SK-N-SH treated with all-trans-retinoic acid at 6 μM for 48 hours (cell line): ENCODE results near the gene ARSG.

Experiments used
- ATAC-seq: fragments of 200-7000 bp; cut with Tn5 transposase; 3 replicates; pipeline ENCODE4 v1.9.1; 2020; ENCODE audit warnings: mild to moderate bottlenecking, moderate library complexity
- ARNTL ChIP-seq: fragments of 450-650 bp; formaldehyde crosslinking; IDR thresholded peaks from 2 replicates; pipeline ENCODE4 v1.5.0; 2020; ENCODE audit warnings: low read depth, mild to moderate bottlenecking, moderate library complexity, borderline replicate concordance
- BACH2 ChIP-seq: fragments of 250-450 bp; sonication (Bioruptor Pico); IDR thresholded peaks from 2 replicates; pipeline ENCODE4 v1.9.0; 2021; ENCODE audit warnings: mild to moderate bottlenecking, borderline replicate concordance
- CSDC2 ChIP-seq: fragments of 250-450 bp; sonication (Bioruptor Pico); IDR thresholded peaks from 2 replicates; pipeline ENCODE4 v1.5.0; 2020; ENCODE audit warnings: mild to moderate bottlenecking, moderate library complexity
- ESRRG ChIP-seq: fragments of 250-450 bp; sonication (Bioruptor Pico); IDR thresholded peaks from 2 replicates; pipeline ENCODE4 v1.6.1; 2021; ENCODE audit warnings: mild to moderate bottlenecking
- GLIS3 ChIP-seq: fragments of 250-450 bp; sonication (Bioruptor Pico); IDR thresholded peaks from 2 replicates; pipeline ENCODE4 v1.5.0; 2020; ENCODE audit warnings: mild to moderate bottlenecking, moderate library complexity
- OSR1 ChIP-seq: fragments of 250-450 bp; sonication (Bioruptor Pico); IDR thresholded peaks from 2 replicates; pipeline ENCODE4 v1.8.0; 2022; ENCODE audit warnings: moderate library complexity, mild to moderate bottlenecking, inconsistent platforms
- SNAI2 ChIP-seq: fragments of 250-450 bp; sonication (Bioruptor Pico); IDR thresholded peaks from 2 replicates; pipeline ENCODE4 v1.5.0; 2020; ENCODE audit warnings: mild to moderate bottlenecking, moderate library complexity
- TCF4 ChIP-seq: fragments of 250-450 bp; sonication (Bioruptor Pico); IDR thresholded peaks from 2 replicates; pipeline ENCODE4 v1.8.0; 2021; ENCODE audit warnings: mild to moderate bottlenecking, moderate library complexity, borderline replicate concordance
- TOX ChIP-seq: fragments of 250-450 bp; sonication (Bioruptor Pico); IDR thresholded peaks from 2 replicates; pipeline ENCODE4 v1.8.0; 2021; ENCODE audit warnings: mild to moderate bottlenecking, moderate library complexity, borderline replicate concordance
- ZC3H10 ChIP-seq: fragments of 250-450 bp; sonication (Bioruptor Pico); IDR thresholded peaks from 2 replicates; pipeline ENCODE4 v1.5.1; 2021; ENCODE audit warnings: mild to moderate bottlenecking, moderate library complexity
- ZFP3 ChIP-seq: fragments of 250-450 bp; sonication (Bioruptor Pico); IDR thresholded peaks from 2 replicates; pipeline ENCODE4 v1.5.0; 2020; ENCODE audit warnings: mild to moderate bottlenecking, moderate library complexity
- ZFP30 ChIP-seq: fragments of 450-650 bp; formaldehyde crosslinking; IDR thresholded peaks from 2 replicates; pipeline ENCODE4 v1.5.0; 2022; ENCODE audit warnings: mild to moderate bottlenecking, moderate library complexity
- ZNF565 ChIP-seq: fragments of 450-650 bp; formaldehyde crosslinking; conservative IDR thresholded peaks from 2 replicates; pipeline ENCODE4 v1.5.0; 2020; ENCODE audit warnings: low read depth, mild to moderate bottlenecking, moderate library complexity
- ZNF70 ChIP-seq: fragments of 450-650 bp; formaldehyde crosslinking; IDR thresholded peaks from 2 replicates; pipeline ENCODE4 v1.5.0; 2020; ENCODE audit warnings: mild to moderate bottlenecking, moderate library complexity
- ZNF8 ChIP-seq: fragments of 450-650 bp; formaldehyde crosslinking; IDR thresholded peaks from 2 replicates; pipeline ENCODE4 v1.5.0; 2020; ENCODE audit warnings: mild to moderate bottlenecking, moderate library complexity
- TF ChIP-seq, protein P1 (sequence below): fragments of 250-450 bp; sonication (Bioruptor Pico); IDR thresholded peaks from 2 replicates; pipeline ENCODE4 v1.5.1; 2020; ENCODE audit warnings: low read depth, mild to moderate bottlenecking, moderate library complexity
- TF ChIP-seq, protein P2 (sequence below): fragments of 250-450 bp; sonication (Bioruptor Pico); IDR thresholded peaks from 2 replicates; pipeline ENCODE4 v1.8.0; 2020; ENCODE audit warnings: mild to moderate bottlenecking, moderate library complexity, borderline replicate concordance
- TF ChIP-seq, protein P3 (sequence below): fragments of 250-450 bp; sonication (Bioruptor Pico); IDR thresholded peaks from 2 replicates; pipeline ENCODE4 v1.5.0; 2020; ENCODE audit warnings: mild to moderate bottlenecking, moderate library complexity
- TF ChIP-seq, protein P4 (sequence below): fragments of 250-450 bp; sonication (Bioruptor Pico); IDR thresholded peaks from 2 replicates; pipeline ENCODE4 v1.8.0; 2021; ENCODE audit warnings: low read depth, mild to moderate bottlenecking, moderate library complexity, borderline replicate concordance

Gene ARSG

DNA sequence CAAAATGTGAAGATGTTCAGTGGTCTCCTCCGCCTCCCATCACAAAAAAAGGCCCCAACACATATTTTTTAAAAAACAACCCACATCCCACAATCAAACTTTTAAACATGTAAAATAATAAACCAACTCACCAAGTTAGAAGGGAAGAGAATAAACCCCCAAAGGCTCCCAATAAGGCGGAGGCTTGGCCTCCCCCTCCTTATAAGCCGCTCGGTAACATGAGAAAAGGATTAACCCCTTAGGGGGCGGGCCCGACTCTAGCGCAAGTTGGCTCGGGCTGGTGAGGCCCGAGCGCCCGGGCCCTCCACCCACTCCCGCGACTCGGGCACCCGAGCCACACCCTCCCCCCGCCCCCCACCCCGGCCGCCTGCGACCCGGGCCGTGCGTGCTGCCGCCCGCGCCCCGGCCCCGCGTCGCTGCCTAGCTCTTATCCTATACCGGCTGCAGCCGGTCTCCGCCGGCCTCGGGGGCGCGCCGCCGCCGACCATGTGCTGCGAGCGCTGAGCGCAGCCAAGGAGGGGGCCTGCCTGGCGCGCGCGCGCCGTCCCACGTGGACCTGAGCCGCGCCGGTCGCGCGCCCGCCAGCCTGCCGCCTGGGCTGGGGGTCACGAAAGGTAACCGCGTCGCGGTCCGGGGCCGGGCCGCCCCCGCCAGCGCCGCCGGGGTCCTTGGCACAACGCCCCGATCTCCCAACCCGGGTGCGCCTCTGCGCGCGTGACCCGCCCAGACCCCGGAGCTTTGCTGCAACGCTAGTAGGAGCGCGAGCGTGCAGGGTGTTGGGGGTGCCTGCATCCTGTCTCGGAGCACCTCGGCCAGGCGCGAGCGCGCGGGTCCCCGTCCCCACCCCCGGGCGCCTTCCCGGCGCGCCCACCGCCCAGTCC, at the start of gene ARSG, which contains the start of gene SLC16A6:
TSS of gene ARSG (plus strand) at position 541 of the 881 bp plus-strand sequence. CDS start 15,999 bp downstream, outside the sequence.
TSS of gene SLC16A6 (minus strand) at position 173 of the 881 bp plus-strand sequence. CDS start 12,807 bp downstream, outside the sequence.
- no peak for TF ChIP-seq CSDC2 (CRISPR knock-in tag)
- TF ChIP-seq ARNTL (CRISPR knock-in tag), result no peak
- TF ChIP-seq GLIS3 (CRISPR knock-in tag), result no peak
- no peak for TF ChIP-seq TCF4 (CRISPR knock-in tag)
- TF ChIP-seq OSR1, result no peak
- TF ChIP-seq, protein P1, sequence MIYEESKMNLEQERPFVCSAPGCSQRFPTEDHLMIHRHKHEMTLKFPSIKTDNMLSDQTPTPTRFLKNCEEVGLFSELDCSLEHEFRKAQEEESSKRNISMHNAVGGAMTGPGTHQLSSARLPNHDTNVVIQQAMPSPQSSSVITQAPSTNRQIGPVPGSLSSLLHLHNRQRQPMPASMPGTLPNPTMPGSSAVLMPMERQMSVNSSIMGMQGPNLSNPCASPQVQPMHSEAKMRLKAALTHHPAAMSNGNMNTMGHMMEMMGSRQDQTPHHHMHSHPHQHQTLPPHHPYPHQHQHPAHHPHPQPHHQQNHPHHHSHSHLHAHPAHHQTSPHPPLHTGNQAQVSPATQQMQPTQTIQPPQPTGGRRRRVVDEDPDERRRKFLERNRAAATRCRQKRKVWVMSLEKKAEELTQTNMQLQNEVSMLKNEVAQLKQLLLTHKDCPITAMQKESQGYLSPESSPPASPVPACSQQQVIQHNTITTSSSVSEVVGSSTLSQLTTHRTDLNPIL (CRISPR knock-in tag), result no peak
- TF ChIP-seq ZNF8 (CRISPR knock-in tag), result no peak
- TF ChIP-seq, protein P2, sequence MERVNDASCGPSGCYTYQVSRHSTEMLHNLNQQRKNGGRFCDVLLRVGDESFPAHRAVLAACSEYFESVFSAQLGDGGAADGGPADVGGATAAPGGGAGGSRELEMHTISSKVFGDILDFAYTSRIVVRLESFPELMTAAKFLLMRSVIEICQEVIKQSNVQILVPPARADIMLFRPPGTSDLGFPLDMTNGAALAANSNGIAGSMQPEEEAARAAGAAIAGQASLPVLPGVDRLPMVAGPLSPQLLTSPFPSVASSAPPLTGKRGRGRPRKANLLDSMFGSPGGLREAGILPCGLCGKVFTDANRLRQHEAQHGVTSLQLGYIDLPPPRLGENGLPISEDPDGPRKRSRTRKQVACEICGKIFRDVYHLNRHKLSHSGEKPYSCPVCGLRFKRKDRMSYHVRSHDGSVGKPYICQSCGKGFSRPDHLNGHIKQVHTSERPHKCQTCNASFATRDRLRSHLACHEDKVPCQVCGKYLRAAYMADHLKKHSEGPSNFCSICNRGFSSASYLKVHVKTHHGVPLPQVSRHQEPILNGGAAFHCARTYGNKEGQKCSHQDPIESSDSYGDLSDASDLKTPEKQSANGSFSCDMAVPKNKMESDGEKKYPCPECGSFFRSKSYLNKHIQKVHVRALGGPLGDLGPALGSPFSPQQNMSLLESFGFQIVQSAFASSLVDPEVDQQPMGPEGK (CRISPR knock-in tag), result no peak
- TF ChIP-seq ZC3H10 (CRISPR knock-in tag), result no peak
- no peak for TF ChIP-seq ZNF565 (CRISPR knock-in tag)
- TF ChIP-seq, protein P3, sequence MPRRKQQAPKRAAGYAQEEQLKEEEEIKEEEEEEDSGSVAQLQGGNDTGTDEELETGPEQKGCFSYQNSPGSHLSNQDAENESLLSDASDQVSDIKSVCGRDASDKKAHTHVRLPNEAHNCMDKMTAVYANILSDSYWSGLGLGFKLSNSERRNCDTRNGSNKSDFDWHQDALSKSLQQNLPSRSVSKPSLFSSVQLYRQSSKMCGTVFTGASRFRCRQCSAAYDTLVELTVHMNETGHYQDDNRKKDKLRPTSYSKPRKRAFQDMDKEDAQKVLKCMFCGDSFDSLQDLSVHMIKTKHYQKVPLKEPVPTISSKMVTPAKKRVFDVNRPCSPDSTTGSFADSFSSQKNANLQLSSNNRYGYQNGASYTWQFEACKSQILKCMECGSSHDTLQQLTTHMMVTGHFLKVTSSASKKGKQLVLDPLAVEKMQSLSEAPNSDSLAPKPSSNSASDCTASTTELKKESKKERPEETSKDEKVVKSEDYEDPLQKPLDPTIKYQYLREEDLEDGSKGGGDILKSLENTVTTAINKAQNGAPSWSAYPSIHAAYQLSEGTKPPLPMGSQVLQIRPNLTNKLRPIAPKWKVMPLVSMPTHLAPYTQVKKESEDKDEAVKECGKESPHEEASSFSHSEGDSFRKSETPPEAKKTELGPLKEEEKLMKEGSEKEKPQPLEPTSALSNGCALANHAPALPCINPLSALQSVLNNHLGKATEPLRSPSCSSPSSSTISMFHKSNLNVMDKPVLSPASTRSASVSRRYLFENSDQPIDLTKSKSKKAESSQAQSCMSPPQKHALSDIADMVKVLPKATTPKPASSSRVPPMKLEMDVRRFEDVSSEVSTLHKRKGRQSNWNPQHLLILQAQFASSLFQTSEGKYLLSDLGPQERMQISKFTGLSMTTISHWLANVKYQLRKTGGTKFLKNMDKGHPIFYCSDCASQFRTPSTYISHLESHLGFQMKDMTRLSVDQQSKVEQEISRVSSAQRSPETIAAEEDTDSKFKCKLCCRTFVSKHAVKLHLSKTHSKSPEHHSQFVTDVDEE (CRISPR knock-in tag), result no peak
- no peak for TF ChIP-seq SNAI2 (CRISPR knock-in tag)
- TF ChIP-seq, protein P4, sequence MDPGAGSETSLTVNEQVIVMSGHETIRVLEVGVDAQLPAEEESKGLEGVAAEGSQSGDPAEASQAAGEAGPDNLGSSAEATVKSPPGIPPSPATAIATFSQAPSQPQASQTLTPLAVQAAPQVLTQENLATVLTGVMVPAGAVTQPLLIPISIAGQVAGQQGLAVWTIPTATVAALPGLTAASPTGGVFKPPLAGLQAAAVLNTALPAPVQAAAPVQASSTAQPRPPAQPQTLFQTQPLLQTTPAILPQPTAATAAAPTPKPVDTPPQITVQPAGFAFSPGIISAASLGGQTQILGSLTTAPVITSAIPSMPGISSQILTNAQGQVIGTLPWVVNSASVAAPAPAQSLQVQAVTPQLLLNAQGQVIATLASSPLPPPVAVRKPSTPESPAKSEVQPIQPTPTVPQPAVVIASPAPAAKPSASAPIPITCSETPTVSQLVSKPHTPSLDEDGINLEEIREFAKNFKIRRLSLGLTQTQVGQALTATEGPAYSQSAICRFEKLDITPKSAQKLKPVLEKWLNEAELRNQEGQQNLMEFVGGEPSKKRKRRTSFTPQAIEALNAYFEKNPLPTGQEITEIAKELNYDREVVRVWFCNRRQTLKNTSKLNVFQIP (CRISPR knock-in tag), result no peak
- TF ChIP-seq ESRRG (CRISPR knock-in tag), result no peak
- TF ChIP-seq BACH2, result no peak
- TF ChIP-seq TOX (CRISPR knock-in tag), result no peak
- no peak for TF ChIP-seq ZFP3 (CRISPR knock-in tag)
- no peak for TF ChIP-seq ZNF70 (CRISPR knock-in tag)
- no peak for TF ChIP-seq ZFP30
- no peak; the same call in 1 of the 3 replicates for ATAC-seq

DNA sequence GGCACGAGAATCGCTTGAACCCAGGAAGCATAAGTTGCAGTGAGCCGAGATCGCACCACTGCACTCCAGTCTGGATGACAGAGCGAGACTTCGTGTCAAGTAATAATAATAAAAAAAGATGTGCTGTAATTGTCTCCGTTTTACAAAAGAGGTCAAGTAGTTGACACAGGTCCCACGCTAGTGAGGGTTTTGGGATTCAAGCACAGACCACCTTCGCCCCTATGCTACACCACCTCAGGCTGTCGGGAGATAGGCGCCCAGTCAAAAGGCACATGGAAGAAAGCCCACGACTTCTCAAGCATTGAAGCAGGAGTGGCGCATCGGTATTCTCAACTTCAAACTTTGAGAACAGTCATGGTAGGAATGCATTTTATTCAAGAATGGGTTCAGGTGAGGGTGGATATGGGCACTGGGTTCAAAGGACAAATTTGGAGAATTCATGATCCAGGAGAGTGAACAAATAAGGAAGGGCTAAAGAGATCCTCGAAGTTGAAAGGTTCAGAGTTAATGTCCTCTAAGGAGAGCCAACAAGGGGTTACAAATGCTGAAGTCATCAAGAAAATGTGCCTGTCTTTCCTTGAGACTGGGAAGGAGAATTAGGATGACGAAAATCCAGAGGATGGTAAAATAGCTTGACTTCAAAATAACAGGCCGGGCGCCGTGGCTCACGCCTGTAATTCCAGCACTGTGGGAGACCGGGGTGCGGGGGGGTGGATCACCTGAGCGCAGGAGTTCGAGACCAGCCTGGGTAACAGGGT, 44.8 kb upstream of the ARSG start:
- TF ChIP-seq ESRRG (CRISPR knock-in tag), result no peak
- TF ChIP-seq, protein P2 (CRISPR knock-in tag), result no peak
- no peak for ATAC-seq
